T-cell (primary cell): ENCODE measurements around the gene NMB. TPM values are rescaled to one million over a fixed set of nuclear protein-coding genes. Genes with fewer than 3 reads are reported as not detected.
"Not testable (repeated sequence)": the region's sequence is repeated elsewhere in the genome, so short reads cannot be mapped to it uniquely, and the experiment has no call there.

Experiments
- ATAC-seq, 4 experiments: fragments of 200-7000 bp in 3 of 4; fragments of 150-1000 bp in 1 of 4; cut with Tn5 transposase; replicated peaks in 1 of 4; 1 replicate in 3 of 4; 2 replicates in 1 of 4; pipeline ENCODE4 v1.10.0; 2021; ENCODE audit warnings: moderate library complexity in 3 of 4, mild to moderate bottlenecking in 2 of 4, moderate number of reproducible peaks in 1 of 4
- CTCF ChIA-PET, 2 donors: fragments of 300-600 bp; sonication (Branson Sonifier 250); formaldehyde crosslinking; loops; one replicate each; lab custom pipeline; 2022; ENCODE audit warnings: antibody characterized with exemption in 2 of 2; lab: Charles Lee
- POLR2A ChIA-PET, 2 donors: fragments of 300-600 bp; sonication (Branson Sonifier 250); formaldehyde crosslinking; loops; one replicate each; lab custom pipeline; 2022; ENCODE audit warnings: antibody characterized with exemption in 2 of 2; lab: Charles Lee
- DNase-seq, 35 experiments: peaks; one replicate each; pipeline versions ENCODE4 v3.0.0 to v3.0.0-alpha.2; 2013 to 2023
- H3K27ac ChIP-seq: one replicate; pipeline ENCODE4 v1.5.1; 2013; ENCODE audit warnings: low read length
- H3K27me3 ChIP-seq, 2 experiments: replicated peaks in 1 of 2; 1 replicate in 1 of 2; 2 replicates in 1 of 2; pipeline versions ENCODE4 v1.6.1 to v1.7.0; 2013; ENCODE audit warnings: low read length in 1 of 2, mixed read lengths in 1 of 2; ENCODE audit not compliant: control insufficient read depth in 2 of 2, insufficient read depth in 2 of 2; ENCODE audit errors: extremely low read depth in 1 of 2
- H3K36me3 ChIP-seq, 2 donors: 1 replicate in 1 of 2; 2 replicates in 1 of 2; pipeline versions ENCODE4 v1.6.1 to v1.7.0; 2013; ENCODE audit warnings: low read length in 1 of 2; ENCODE audit not compliant: control insufficient read depth in 2 of 2, insufficient read depth in 1 of 2; ENCODE audit errors: extremely low read depth in 1 of 2
- H3K4me1 ChIP-seq, 2 experiments: 1 replicate in 1 of 2; 2 replicates in 1 of 2; pipeline versions ENCODE4 v1.6.1 to v1.7.0; 2013; ENCODE audit warnings: low read length in 2 of 2, mixed read lengths in 1 of 2; ENCODE audit not compliant: insufficient read depth in 2 of 2, control insufficient read depth in 1 of 2; ENCODE audit errors: extremely low read depth in 1 of 2
- H3K4me3 ChIP-seq, 2 donors: 1 replicate in 1 of 2; 2 replicates in 1 of 2; pipeline versions ENCODE4 v1.5.1 to v1.7.0; 2013; ENCODE audit warnings: mild to moderate bottlenecking in 2 of 2, low read length in 1 of 2, moderate library complexity in 1 of 2; ENCODE audit not compliant: control insufficient read depth in 1 of 2; ENCODE audit errors: extremely low read depth in 1 of 2
- H3K9me3 ChIP-seq: 2 replicates; pipeline ENCODE4 v1.7.0; 2013
- H3K27ac Mint-ChIP-seq, 2 donors: one replicate each; pipeline ENCODE4 v1.8.0; 2020 to 2021; ENCODE audit warnings: mild to moderate bottlenecking in 2 of 2, mixed read lengths in 2 of 2
- H3K27me3 Mint-ChIP-seq, 2 donors: one replicate each; pipeline ENCODE4 v1.8.0; 2021 to 2022; ENCODE audit warnings: mixed read lengths in 2 of 2
- H3K36me3 Mint-ChIP-seq: one replicate; pipeline ENCODE4 v1.8.0; 2021; ENCODE audit warnings: mixed read lengths
- H3K4me1 Mint-ChIP-seq, 3 donors: one replicate each; pipeline ENCODE4 v1.8.0; 2020 to 2022; ENCODE audit warnings: mixed read lengths in 3 of 3, mild to moderate bottlenecking in 1 of 3
- H3K4me3 Mint-ChIP-seq, 3 donors: one replicate each; pipeline ENCODE4 v1.8.0; 2020 to 2022; ENCODE audit warnings: mild to moderate bottlenecking in 3 of 3, mixed read lengths in 3 of 3, moderate library complexity in 3 of 3
- H3K9me3 Mint-ChIP-seq, 3 donors: one replicate each; pipeline ENCODE4 v1.8.0; 2020 to 2022; ENCODE audit warnings: mixed read lengths in 3 of 3
- WGBS: methylation state at CpG from one replicate; pipeline ENCODE4 v1.1.5; 2013; ENCODE audit warnings: missing lambda C conversion rate; ENCODE audit not compliant: insufficient coverage; 5-methylcytosine and 5-hydroxymethylcytosine counted together
- total RNA-seq, 35 experiments: library from RNA in 6 of 35; stranded (reverse) in 6 of 35; fragments of 120-200 nt in 1 of 35; gene quantifications; one replicate each; pipeline versions ENCODE4 v1.2.1 to v1.2.4 and lab custom pipeline; 2013 to 2026

The NMB gene
- total RNA-seq, 5 donors from 2014 or later (not counting 1 experiment from before 2014, with no cell fraction given): 1.3 to 3.5 (median 2.9) TPM

DNA sequence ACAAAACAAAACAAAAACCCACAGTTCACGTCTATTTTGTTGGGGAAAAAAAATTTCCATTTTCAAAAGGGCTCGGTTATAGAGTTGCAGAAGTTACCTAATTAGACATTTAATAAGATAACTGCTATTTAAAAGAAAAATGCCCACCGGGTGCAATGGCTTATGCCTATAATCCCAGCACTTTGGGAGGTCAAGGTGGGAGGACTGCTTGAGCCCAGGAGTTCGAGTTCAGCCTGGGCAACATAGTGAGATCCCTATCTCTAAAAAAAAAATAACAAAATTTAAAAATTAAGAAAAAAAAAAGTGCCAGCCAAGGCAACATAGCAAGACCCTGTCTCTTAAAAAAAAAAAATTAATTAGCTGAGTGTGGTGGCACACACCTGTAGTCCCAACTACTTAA lies 38.8 kb upstream of the NMB start:
- no peak for DNase-seq
- Mint-ChIP-seq H3K9me3 (no peaks in the 10 kb centered on the region), H3K4me1 (peaks cover 56 to 70% (median 67%) of the 10 kb centered on the region in 3 donors), H3K27me3 (no peaks in the 10 kb centered on the region), H3K36me3 (peaks cover under 1% of the 10 kb centered on the region), H3K27ac (no peak overlapping the region), H3K4me3 (no peak overlapping the region)
- H3K27ac ChIP-seq: no peak overlapping the region
- no peak for ATAC-seq
- ChIA-PET CTCF (interaction anchor here in 1 of 2 donors (1.0 kb wide), 1 partner anchor 38 kb away, joined by 3 read pairs; no protein-coding TSS in a partner anchor), POLR2A (no interaction called here)
- H3K4me1 ChIP-seq: peaks cover 0 to 13% of the 10 kb centered on the region in 2 experiments
- no peak overlapping the region for H3K4me3 ChIP-seq
- H3K27me3 ChIP-seq: no peaks in the 10 kb centered on the region
- peaks cover 0 to 4% of the 10 kb centered on the region in 2 donors for H3K36me3 ChIP-seq
- WGBS: no CpG with 5 or more reads among the region's 4 CpGs
- H3K9me3 ChIP-seq: no peaks in the 10 kb centered on the region

DNA sequence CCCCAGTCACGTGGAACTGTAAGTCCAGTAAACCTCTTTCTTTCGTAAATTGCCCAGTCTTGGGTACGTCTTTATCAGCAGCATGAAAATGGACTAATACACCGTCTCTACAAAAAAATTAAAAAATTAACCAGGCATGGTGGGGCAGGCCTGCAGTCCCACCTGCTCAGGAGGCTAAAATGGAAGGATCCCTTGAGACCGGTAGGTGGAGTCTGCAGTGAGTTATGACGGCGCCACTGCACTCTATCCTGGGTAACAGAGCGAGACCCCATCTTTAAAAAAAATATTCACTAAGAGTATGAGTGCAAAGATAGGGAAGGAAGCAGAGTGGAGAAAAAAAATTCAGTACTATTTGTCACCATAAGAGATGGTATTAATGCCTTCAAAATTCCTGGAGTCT lies 32.3 kb upstream of the NMB start:
- DNase-seq (no peak), ATAC-seq (no peak)
- POLR2A ChIA-PET: no interaction called here
- Histone ChIP-seq H3K4me1 (no peaks in the 10 kb centered on the region), H3K4me3 (no peak overlapping the region), H3K27ac (no peak overlapping the region), H3K9me3 (no peaks in the 10 kb centered on the region), H3K27me3 (no peaks in the 10 kb centered on the region), H3K36me3 (peaks cover 0 to 30% of the 10 kb centered on the region in 2 donors)
- no peak overlapping the region for H3K4me3 Mint-ChIP-seq
- CTCF ChIA-PET: interaction anchor here in 1 of 2 donors (0.5 kb wide), 1 partner anchor 52 kb away, joined by 3 read pairs; no protein-coding TSS in a partner anchor
- peaks cover 34% of the 10 kb centered on the region for H3K36me3 Mint-ChIP-seq
- WGBS: 92% methylated on average over 2 of the region's 8 CpGs
- H3K4me1 Mint-ChIP-seq: peaks cover 14 to 34% (median 27%) of the 10 kb centered on the region in 3 donors
- no peaks in the 10 kb centered on the region for H3K9me3 Mint-ChIP-seq
- no peaks in the 10 kb centered on the region for H3K27me3 Mint-ChIP-seq
- no peak overlapping the region for H3K27ac Mint-ChIP-seq

DNA sequence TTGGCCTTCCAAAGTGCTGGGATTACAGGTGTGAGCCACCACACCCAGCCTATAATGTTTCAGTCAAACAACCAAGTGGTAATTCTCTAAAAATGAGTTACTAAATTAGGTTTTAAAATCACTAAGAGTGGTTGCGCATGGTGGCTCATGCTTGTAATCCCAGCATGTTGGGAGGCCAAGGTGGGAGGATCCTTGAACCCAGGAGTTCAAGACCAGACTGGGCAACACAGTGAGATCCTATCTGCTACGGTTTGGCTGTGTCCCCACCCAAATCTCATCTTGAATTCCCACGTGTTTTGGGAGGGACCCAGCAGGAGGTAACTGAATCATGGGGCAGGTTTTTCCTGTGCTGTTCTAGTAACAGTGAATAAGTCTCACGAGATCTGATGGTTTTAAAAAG lies 31.9 kb upstream of the NMB start:
- H3K4me3 ChIP-seq: no peak overlapping the region
- H3K27ac ChIP-seq: no peak overlapping the region
- DNase-seq (no peak), ATAC-seq (no peak)
- no peaks in the 10 kb centered on the region for H3K9me3 ChIP-seq
- no peaks in the 10 kb centered on the region for H3K27me3 Mint-ChIP-seq
- ChIA-PET POLR2A (no interaction called here), CTCF (interaction anchor here in 1 of 2 donors (0.5 kb wide), 1 partner anchor 52 kb away, joined by 3 read pairs; no protein-coding TSS in a partner anchor)
- 83% methylated on average over 1 of the region's 4 CpGs for WGBS
- peaks cover 0 to 34% of the 10 kb centered on the region in 2 donors for H3K36me3 ChIP-seq
- H3K4me1 ChIP-seq: no peaks in the 10 kb centered on the region
- no peaks in the 10 kb centered on the region for H3K9me3 Mint-ChIP-seq
- peaks cover 38% of the 10 kb centered on the region for H3K36me3 Mint-ChIP-seq
- no peak overlapping the region for H3K4me3 Mint-ChIP-seq
- no peak overlapping the region for H3K27ac Mint-ChIP-seq
- no peaks in the 10 kb centered on the region for H3K27me3 ChIP-seq
- peaks cover 14 to 34% (median 27%) of the 10 kb centered on the region in 3 donors for H3K4me1 Mint-ChIP-seq

- POLR2A ChIA-PET: not testable (repeated sequence)
- CTCF ChIA-PET: interaction anchor here in 1 of 2 donors (0.6 kb wide), 1 partner anchor 46 kb away, joined by 3 read pairs; no protein-coding TSS in a partner anchor
- peaks cover 0 to 47% of the 10 kb centered on the region in 2 donors for H3K36me3 ChIP-seq
Observed at GRCh38 chr15:84686446-84686845, 28.4 kb upstream of the NMB start.

DNA sequence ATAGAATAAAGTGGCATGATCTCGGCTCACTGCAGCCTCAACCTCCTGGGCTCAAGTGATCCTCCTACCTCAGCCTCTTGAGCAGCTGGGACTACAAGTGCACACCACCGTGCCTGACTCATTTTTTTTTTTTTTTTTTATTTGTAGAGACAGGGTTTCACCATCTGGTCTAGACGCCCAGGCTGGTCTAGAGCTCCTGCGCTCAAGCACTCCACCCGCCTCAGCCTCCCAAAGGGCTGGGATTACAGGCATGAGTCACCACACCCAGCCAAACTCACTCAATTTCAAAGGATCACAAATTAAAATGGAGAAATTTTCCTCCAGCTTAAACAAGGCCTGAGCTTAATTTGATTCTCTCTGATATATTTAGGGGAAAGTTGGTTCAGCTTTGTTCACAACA lies 27.3 kb upstream of the NMB start:
- Histone ChIP-seq H3K4me3 (no peak overlapping the region), H3K4me1 (no peaks in the 10 kb centered on the region), H3K27ac (no peak overlapping the region), H3K36me3 (peaks cover 0 to 42% of the 10 kb centered on the region in 2 donors), H3K9me3 (no peaks in the 10 kb centered on the region), H3K27me3 (no peaks in the 10 kb centered on the region)
- WGBS: no CpG with 5 or more reads among the region's 5 CpGs
- POLR2A ChIA-PET: interaction anchor here in 1 of 2 donors (0.6 kb wide), 1 partner anchor 27 kb away, joined by 19 read pairs; no protein-coding TSS in a partner anchor
- Mint-ChIP-seq H3K36me3 (peaks cover 46% of the 10 kb centered on the region), H3K9me3 (no peaks in the 10 kb centered on the region), H3K27ac (peak overlapping the region in 1 of 2 donors; percentile 52), H3K4me1 (peaks cover 5 to 32% (median 21%) of the 10 kb centered on the region in 3 donors), H3K27me3 (no peaks in the 10 kb centered on the region), H3K4me3 (no peak overlapping the region)
- CTCF ChIA-PET: no interaction called here
- ATAC-seq: no peak
- DNase-seq: peak in 1 of 35 experiments; percentile 2

More at GRCh38 chr15:84686446-84686845, 28.4 kb upstream of the NMB start:
- not testable (repeated sequence) for ATAC-seq, H3K4me3 ChIP-seq, DNase-seq, H3K4me1 ChIP-seq, H3K27me3 Mint-ChIP-seq, H3K27me3 ChIP-seq, H3K4me3 Mint-ChIP-seq, H3K9me3 ChIP-seq, H3K27ac Mint-ChIP-seq, H3K27ac ChIP-seq, H3K9me3 Mint-ChIP-seq
- Mint-ChIP-seq H3K36me3 (peaks cover 49% of the 10 kb centered on the region), H3K4me1 (peaks cover 9 to 34% (median 26%) of the 10 kb centered on the region in 3 donors)
- 82% methylated on average over 6 of the region's 7 CpGs for WGBS

DNA sequence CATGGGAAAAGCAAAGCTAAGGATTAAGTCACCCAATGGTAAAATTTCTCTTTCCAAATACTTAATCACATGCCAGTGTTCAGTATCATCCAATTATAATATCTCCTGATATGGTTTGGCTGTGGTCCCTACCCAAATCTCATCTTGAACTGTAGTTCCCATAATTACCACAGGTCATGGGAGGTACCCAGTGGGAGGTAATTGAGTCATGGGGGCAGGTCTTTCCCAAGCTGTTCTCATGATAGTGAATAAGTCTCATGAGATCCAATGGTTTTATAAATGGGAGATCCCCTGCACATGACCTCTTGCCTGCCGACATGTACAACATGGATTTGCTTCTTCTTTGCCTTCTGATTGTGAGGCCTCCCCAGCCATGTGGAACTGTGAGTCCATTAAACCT lies 26.1 kb upstream of the NMB start:
- ATAC-seq (no peak), DNase-seq (no peak)
- peaks cover 0 to 44% of the 10 kb centered on the region in 2 donors for H3K36me3 ChIP-seq
- H3K4me3 ChIP-seq: no peak overlapping the region
- CTCF ChIA-PET: no interaction called here
- Mint-ChIP-seq H3K4me3 (no peak overlapping the region), H3K27ac (no peak overlapping the region), H3K36me3 (peaks cover 46% of the 10 kb centered on the region), H3K9me3 (no peaks in the 10 kb centered on the region), H3K4me1 (peaks cover 5 to 30% (median 21%) of the 10 kb centered on the region in 3 donors), H3K27me3 (no peaks in the 10 kb centered on the region)
- no peaks in the 10 kb centered on the region for H3K4me1 ChIP-seq
- no peaks in the 10 kb centered on the region for H3K9me3 ChIP-seq
- POLR2A ChIA-PET: no interaction called here
- H3K27ac ChIP-seq: no peak overlapping the region
- H3K27me3 ChIP-seq: no peaks in the 10 kb centered on the region
- no CpG with 5 or more reads among the region's 1 CpG for WGBS
